Measurements from ENCODE around the gene ALOX15.

The ALOX15 gene

DNA sequence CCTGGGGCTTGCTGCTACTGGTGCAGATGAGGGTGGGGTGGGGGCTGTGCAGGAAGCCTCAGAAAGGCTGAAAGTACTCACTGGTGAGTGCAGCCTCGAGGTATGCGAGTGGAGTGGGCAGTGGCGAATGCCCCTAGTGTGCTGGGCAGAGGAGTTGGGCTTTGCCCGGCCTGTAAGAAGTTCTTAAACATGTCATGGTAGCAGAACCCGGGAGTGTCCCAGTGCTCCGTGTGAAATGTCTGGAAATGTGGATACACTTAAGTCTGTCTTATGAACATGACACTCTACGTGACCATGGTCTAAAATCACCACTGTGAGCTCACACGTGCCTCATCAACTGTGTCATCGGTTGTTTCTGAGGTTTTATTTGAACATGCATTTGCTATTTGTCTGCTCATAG, 55.4 kb downstream of the ALOX15 start:
- in situ Hi-C loops (cut with HindIII; ENCODE audit: low pct_ligation_motif_present, low pct_unique_long_range_greater_than_20kb, low sequenced_read_pairs) = no loop called here
- peak; percentile 7 for DNase-seq

DNA sequence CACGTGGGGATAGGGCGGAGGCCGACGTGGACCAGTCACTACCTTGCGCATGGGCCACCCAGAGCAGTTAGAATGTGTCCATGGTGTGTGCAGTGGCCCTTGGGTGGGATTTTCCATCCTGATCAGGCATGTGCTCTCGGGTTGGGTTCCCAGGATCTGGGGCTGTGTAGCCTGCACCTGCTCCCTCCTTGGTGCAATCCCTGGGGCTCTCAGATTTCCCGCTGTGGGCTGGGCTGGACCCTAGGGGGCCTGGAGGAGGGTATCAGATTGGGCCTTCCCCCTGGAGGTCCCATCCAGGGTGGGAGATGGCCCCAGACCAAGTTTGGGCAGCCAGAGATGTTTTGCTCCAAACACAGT, 55.9 kb downstream of the ALOX15 start:
- in situ Hi-C loops (cut with HindIII; ENCODE audit: low pct_ligation_motif_present, low pct_unique_long_range_greater_than_20kb, low sequenced_read_pairs) = no loop called here
- no peak for DNase-seq

DNA sequence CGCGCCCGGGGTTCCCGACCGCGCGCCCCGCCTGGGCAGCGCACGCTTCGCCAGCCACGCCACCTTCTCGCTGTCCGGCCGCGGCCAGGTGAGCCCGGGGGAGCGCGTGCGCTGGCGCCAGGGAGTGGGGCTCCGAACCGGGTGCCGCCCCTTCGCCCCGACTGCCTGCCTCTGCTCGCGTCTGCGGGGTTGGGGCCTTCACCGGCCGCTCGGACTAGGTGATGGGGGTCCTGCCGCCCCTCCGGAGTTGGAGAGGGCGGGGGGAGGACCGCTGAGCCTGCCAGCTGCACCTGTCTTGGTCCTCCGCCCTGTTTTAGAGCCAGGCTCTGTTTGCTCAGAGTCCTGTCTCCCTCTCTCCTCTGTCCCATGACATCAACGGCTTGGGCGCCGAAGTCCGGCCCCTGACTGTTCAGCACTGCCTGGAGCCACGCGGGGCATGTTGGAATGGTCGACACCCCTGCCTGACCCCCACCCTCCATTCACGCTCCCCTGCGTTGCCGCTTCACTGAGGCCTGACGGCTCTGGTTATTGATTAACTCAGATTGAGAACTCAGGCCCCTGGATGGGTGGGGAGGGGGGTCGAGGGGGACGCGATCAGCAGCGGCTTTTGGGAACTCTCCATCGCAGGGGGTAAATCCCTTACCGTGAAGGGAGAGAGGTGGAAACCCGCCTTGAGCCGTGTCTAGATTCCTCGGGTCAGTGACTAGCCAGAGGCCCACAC, 56.4 kb downstream of the ALOX15 start:
- DNase-seq = peak; percentile 80
- in situ Hi-C loops (cut with HindIII; ENCODE audit: low pct_ligation_motif_present, low pct_unique_long_range_greater_than_20kb, low sequenced_read_pairs) = no loop called here

DNA sequence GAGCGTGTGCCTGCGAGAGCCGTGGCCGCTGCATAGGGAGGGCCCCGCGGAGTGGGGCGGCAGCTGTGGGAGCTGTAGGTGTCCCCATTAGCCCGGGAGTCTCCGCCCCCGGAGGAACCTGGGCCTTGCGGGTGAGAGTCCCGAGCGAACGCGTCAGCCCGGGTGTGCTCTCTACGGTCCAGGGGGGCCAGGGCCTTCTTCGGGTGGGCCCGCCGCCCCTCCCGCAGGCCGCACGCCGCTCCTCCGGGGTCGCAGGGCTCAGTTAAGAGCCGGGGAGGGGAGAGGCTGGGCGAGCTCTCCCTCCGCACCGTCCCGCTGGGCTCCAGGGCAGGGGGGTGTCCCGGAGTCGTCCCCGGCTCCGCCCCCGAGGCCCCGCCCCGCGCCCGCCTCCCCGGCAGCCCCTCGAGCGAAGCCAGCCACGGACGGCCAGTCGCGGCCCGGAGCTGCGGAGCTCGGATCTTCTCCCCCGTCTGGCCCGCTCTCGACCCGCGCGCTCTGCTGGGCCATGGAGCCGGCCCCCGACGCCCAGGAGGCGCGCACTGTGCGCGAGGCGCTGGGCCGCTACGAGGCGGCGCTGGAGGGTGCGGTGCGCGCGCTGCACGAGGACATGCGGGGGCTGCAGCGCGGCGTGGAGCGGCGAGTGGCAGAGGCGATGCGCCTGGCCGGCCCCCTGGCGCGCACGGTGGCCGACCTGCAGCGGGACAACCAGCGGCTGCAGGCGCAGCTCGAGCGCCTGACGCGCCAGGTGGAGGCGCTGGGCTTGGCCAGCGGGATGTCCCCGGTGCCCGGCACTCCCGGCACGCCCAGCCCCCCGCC, 57.2 kb downstream of the ALOX15 start, which contains the start of gene SMTNL2:
Gene SMTNL2, plus strand, starts transcription at position 429 of the 816 bp plus-strand sequence. Its CDS starts 77 bp downstream, at position 506.
- in situ Hi-C loops (cut with HindIII; ENCODE audit: low pct_ligation_motif_present, low pct_unique_long_range_greater_than_20kb, low sequenced_read_pairs) = no loop called here
- DNase-seq = peak; percentile 29

DNA sequence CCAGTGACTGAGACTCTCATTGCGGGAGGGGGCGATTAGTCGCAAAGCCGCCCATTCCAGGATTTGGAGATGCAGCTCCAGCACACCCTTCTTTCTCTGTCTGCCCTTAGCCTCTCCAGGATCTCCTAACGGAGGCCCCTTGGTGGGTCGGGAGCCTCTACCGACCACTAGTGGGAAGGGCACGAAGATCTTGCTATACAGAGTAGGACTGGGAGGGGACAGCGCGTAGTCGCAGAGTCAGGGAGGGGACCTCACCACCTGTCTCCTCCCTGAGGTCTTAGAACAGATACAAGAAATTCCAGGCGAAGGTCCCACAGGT, 57.7 kb downstream of the ALOX15 start:
- in situ Hi-C loops (cut with HindIII; ENCODE audit: low pct_ligation_motif_present, low pct_unique_long_range_greater_than_20kb, low sequenced_read_pairs) = no loop called here

DNA sequence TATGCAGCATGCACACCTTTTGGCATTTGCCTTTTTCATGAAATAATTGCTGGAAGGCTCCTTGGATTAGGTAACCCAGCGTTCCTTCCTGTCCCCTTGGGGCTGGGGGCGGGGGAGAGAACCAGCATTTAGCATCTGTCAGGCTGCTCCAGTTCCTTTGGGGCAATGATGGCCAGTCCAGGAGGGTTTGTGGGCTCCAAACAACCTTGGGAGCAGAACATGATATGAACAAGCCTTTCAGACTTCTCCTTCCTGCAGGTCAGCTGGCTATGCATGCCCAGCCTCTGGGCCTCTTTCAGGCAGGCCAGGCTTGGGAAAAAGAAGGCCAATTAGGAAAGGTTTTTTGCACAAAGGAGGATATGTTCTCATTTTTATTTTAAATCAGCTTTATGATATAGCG, 58.3 kb downstream of the ALOX15 start:
- DNase-seq = no peak
- in situ Hi-C loops (cut with HindIII; ENCODE audit: low pct_ligation_motif_present, low pct_unique_long_range_greater_than_20kb, low sequenced_read_pairs) = no loop called here

More for the DNA sequence above, 57.7 kb downstream of the ALOX15 start:
- peak; percentile 63 for DNase-seq

DNA sequence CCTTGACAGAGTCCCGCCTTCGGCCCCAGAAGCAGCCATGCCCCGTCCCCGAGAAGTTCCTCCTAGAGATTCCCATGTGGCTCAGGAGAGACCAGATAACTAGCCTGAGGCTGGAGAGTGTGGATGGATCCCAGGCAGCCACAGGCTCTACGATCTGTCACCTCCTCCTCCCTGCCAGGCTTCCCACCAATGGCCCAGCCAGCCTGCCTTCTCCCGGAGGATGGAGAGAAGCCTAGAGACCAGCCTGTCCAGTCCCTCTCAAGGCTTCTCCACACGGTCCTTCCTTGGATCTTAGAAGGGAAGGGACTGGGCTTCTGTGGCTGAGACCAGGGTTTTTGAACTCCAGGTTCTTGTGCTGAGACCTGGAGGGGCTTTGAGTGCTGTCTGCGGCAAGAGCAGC, 58.8 kb downstream of the ALOX15 start:
- in situ Hi-C loops (cut with HindIII; ENCODE audit: low pct_ligation_motif_present, low pct_unique_long_range_greater_than_20kb, low sequenced_read_pairs) = no loop called here
- no peak for DNase-seq

DNA sequence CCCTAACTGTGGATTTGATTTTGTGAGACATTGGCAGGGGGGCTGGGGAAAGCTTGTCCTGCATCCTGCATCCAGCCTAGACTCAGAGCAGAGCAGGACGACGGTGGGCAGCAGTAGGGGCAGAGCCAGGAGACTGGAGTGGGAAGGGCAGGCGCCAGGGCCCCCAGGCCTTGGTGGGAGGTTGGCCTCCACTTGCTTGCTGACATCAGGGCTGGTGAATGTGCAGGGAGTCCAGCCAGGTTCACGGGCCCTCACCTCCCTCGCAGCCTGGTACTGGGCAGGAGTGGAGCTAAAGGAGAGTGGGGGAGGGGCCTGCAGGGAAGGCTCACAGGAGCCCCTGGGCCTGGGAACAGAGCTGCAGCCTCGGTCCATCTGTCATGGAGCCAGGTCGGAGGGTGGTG, 59.4 kb downstream of the ALOX15 start:
- in situ Hi-C loops (cut with HindIII; ENCODE audit: low pct_ligation_motif_present, low pct_unique_long_range_greater_than_20kb, low sequenced_read_pairs) = no loop called here
- no peak for DNase-seq

Measured in ACHN (cell line).